Tibial nerve (tissue), 4 donors: ENCODE data around the gene ARHGEF17.

Experiments used
- EP300 ChIP-seq, 2 donors: sonication (generic); formaldehyde crosslinking; IDR thresholded peaks; one replicate each; pipeline ENCODE4 v1.6.1; 2017; ENCODE audit warnings: antibody characterized with exemption in 2 of 2, mild to moderate bottlenecking in 1 of 2
- POLR2A ChIP-seq, 2 donors: fragments of 450-650 bp; IDR thresholded peaks; one replicate each; pipeline ENCODE4 v1.6.1; 2017; ENCODE audit warnings: antibody characterized with exemption in 2 of 2, mild to moderate bottlenecking in 2 of 2, moderate library complexity in 2 of 2
- TF ChIP-seq, protein P1 (sequence below), 5 experiments: fragments of 200-600 bp in 3 of 5; fragments of 450-650 bp in 2 of 5; sonication (generic) in 3 of 5; IDR thresholded peaks; one replicate each; pipeline ENCODE4 v1.5.1; 2016 to 2019; ENCODE audit warnings: antibody characterized with exemption in 5 of 5, mild to moderate bottlenecking in 3 of 5, moderate library complexity in 2 of 5

GRCh38 chr11:73359341-73359740 lies 51.3 kb downstream of the ARHGEF17 start:
- TF ChIP-seq, protein P1, sequence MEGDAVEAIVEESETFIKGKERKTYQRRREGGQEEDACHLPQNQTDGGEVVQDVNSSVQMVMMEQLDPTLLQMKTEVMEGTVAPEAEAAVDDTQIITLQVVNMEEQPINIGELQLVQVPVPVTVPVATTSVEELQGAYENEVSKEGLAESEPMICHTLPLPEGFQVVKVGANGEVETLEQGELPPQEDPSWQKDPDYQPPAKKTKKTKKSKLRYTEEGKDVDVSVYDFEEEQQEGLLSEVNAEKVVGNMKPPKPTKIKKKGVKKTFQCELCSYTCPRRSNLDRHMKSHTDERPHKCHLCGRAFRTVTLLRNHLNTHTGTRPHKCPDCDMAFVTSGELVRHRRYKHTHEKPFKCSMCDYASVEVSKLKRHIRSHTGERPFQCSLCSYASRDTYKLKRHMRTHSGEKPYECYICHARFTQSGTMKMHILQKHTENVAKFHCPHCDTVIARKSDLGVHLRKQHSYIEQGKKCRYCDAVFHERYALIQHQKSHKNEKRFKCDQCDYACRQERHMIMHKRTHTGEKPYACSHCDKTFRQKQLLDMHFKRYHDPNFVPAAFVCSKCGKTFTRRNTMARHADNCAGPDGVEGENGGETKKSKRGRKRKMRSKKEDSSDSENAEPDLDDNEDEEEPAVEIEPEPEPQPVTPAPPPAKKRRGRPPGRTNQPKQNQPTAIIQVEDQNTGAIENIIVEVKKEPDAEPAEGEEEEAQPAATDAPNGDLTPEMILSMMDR (IDR thresholded peaks at IDR 0.05) = no peak
- TF ChIP-seq EP300 (IDR thresholded peaks at IDR 0.05) (peak in 1 of 2 donors; percentile 31), POLR2A (IDR thresholded peaks at IDR 0.05) (no peak)
